ENCODE measurements around the gene EXOSC7.
A peak's percentile ranks its signal among the peaks of the same experiment; 100 is the strongest.

EXOSC7 gene

GRCh38 chr3:44992555-44993470 lies 16.8 kb downstream of the EXOSC7 start:
- H3K4me3 ChIP-seq (ENCODE audit: low read depth, low read length), result no peak overlapping the region
- TF ChIP-seq, protein P1, sequence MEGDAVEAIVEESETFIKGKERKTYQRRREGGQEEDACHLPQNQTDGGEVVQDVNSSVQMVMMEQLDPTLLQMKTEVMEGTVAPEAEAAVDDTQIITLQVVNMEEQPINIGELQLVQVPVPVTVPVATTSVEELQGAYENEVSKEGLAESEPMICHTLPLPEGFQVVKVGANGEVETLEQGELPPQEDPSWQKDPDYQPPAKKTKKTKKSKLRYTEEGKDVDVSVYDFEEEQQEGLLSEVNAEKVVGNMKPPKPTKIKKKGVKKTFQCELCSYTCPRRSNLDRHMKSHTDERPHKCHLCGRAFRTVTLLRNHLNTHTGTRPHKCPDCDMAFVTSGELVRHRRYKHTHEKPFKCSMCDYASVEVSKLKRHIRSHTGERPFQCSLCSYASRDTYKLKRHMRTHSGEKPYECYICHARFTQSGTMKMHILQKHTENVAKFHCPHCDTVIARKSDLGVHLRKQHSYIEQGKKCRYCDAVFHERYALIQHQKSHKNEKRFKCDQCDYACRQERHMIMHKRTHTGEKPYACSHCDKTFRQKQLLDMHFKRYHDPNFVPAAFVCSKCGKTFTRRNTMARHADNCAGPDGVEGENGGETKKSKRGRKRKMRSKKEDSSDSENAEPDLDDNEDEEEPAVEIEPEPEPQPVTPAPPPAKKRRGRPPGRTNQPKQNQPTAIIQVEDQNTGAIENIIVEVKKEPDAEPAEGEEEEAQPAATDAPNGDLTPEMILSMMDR (IDR thresholded peaks at IDR 0.05; ENCODE audit: low read depth, low read length), result peak; percentile 68

DNA sequence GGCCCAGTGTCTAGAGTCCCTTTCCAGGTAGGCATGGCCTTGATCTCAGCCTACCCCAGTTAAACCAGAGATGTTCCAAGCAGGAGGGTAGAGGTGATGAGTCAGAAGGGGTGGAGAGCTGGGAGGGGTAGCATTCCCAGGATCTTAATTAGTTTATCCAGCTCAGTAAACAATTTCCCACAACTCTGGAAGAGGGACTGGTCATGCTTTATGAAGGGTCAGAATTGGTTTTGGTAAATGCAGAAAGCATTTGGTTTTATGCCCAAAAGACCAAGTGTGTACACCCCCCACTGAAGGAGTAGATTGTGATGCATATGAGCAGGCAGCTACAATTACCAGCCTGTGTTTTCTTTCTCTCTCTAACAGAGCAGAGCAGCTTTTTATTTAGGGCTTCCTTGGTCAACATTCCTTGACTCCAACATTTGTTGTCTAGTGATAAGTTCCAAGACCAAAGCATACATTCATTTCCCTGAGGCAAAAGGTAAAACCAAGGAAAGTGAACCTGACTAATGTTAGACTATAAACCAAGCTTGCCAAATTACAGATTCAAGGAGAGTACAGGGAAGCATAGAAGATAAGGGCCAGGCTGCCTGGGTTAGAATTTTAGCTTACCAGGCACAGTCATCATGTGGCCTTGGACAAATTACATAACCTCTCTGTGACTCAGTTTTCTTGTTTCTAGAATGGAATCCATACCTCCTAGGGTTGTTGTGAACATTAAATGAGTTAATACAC lies 17.6 kb downstream of the EXOSC7 start:
- TF ChIP-seq, protein P1 (IDR thresholded peaks at IDR 0.05; ENCODE audit: low read depth, low read length), result no peak

GRCh38 chr3:44995142-44995770 lies 19.2 kb downstream of the EXOSC7 start:
- no peak overlapping the region for H3K4me3 ChIP-seq (ENCODE audit: low read depth, low read length)
- TF ChIP-seq, protein P1 (IDR thresholded peaks at IDR 0.05; ENCODE audit: low read depth, low read length), result no peak

More for the DNA sequence above, 17.6 kb downstream of the EXOSC7 start:
- no peak overlapping the region for H3K4me3 ChIP-seq (ENCODE audit: low read depth, low read length)

GRCh38 chr3:44996556-44996969 lies 20.5 kb downstream of the EXOSC7 start:
- TF ChIP-seq, protein P1 (IDR thresholded peaks at IDR 0.05; ENCODE audit: low read depth, low read length), result no peak
- no peak overlapping the region for H3K4me3 ChIP-seq (ENCODE audit: low read depth, low read length)

- TF ChIP-seq, protein P1 (IDR thresholded peaks at IDR 0.05; ENCODE audit: low read depth, low read length), result no peak
- H3K4me3 ChIP-seq (ENCODE audit: low read depth, low read length), result no peak overlapping the region
These were observed 23.7 kb downstream of the EXOSC7 start for GRCh38 chr3:44999782-45000181.

DNA sequence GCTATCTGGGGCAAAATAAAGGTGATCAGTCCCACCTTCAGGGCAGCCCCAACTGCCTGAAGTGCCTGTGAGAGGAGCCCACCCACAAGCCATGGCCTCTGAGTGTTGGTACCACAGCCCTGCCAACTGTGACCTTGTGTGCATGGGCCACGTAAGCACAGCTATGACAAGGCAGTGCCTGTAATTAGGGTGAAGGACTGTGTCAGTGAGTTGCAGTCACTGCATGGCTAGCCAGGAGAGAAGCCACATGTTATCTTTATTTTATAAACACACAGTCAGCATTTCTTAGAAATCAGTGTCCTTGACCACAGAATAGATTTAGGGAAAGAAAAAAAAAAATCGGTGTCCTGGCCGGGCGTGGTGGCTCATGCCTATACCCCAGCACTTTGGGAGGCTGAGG lies 24.8 kb downstream of the EXOSC7 start:
- TF ChIP-seq, protein P1 (IDR thresholded peaks at IDR 0.05; ENCODE audit: low read depth, low read length), result no peak
- no peak overlapping the region for H3K4me3 ChIP-seq (ENCODE audit: low read depth, low read length)

Measured in WI38 (cell line).